Tibial nerve (tissue), 4 donors: ENCODE measurements around the gene CELA1.

Experiments
- EP300 ChIP-seq, 2 donors: sonication (generic); formaldehyde crosslinking; IDR thresholded peaks; one replicate each; pipeline ENCODE4 v1.6.1; 2017; ENCODE audit warnings: antibody characterized with exemption in 2 of 2, mild to moderate bottlenecking in 1 of 2
- TF ChIP-seq, protein P1 (sequence below), 5 experiments: fragments of 200-600 bp in 3 of 5; fragments of 450-650 bp in 2 of 5; sonication (generic) in 3 of 5; IDR thresholded peaks; one replicate each; pipeline ENCODE4 v1.5.1; 2016 to 2019; ENCODE audit warnings: antibody characterized with exemption in 5 of 5, mild to moderate bottlenecking in 3 of 5, moderate library complexity in 2 of 5

DNA sequence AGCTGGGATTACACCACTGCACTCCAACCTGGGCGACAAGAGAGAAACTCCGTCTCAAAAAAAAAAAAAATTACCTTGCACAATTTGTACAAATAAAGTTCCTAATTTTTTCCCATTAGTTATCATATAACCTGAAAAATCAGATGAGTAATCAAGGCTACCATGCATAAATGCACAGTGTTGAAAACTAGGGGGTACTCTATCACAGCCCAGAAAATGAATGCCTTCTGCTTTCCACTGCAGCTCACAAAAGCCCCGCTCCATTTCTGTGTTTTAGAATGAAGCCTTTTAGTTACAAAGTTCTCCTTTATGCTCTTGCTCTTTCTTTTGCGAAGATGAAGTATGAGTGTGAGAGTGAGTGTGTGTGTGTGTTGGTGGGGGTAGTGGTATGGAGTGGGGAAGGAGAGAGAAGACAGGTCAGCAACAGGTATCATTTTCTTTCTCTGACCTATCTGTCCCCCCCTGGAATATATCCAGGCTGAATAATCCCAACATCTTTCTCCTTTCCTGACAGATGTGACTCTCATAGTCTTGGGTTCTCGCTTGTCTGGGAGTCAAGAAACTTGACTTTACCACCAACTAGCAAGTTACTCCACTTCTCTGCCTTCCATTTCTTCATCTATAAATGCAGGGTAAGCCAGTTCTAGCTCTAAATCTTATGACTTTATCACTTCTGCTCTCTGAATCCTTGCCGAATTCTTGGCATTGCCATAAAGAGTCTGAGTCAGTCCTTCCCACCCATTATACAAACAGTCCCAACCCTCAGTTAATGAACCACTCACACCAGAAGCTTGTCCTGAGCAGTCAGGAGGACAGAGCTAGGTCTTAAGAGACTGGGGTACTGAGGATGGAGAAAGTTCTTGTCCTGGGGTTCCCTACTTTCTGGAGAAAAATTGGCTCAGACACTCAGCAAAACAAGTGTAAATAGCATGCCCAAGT lies 38.6 kb downstream of the CELA1 start:
- TF ChIP-seq, protein P1, sequence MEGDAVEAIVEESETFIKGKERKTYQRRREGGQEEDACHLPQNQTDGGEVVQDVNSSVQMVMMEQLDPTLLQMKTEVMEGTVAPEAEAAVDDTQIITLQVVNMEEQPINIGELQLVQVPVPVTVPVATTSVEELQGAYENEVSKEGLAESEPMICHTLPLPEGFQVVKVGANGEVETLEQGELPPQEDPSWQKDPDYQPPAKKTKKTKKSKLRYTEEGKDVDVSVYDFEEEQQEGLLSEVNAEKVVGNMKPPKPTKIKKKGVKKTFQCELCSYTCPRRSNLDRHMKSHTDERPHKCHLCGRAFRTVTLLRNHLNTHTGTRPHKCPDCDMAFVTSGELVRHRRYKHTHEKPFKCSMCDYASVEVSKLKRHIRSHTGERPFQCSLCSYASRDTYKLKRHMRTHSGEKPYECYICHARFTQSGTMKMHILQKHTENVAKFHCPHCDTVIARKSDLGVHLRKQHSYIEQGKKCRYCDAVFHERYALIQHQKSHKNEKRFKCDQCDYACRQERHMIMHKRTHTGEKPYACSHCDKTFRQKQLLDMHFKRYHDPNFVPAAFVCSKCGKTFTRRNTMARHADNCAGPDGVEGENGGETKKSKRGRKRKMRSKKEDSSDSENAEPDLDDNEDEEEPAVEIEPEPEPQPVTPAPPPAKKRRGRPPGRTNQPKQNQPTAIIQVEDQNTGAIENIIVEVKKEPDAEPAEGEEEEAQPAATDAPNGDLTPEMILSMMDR (IDR thresholded peaks at IDR 0.05), result no peak
- no peak for TF ChIP-seq EP300 (IDR thresholded peaks at IDR 0.05)
